Upper lobe of left lung (tissue), 4 donors: Measurements from ENCODE around the gene GNL3L.

Source experiments
- CTCF ChIP-seq, 6 experiments: fragments of 450-650 bp in 4 of 6; fragments of 200-600 bp in 2 of 6; sonication (generic) in 2 of 6; IDR thresholded peaks; one replicate each; pipeline ENCODE4 v1.5.1; 2016 to 2019; ENCODE audit warnings: antibody characterized with exemption in 6 of 6
- POLR2AphosphoS5 ChIP-seq, 2 donors: sonication (generic); formaldehyde crosslinking; IDR thresholded peaks; one replicate each; pipeline ENCODE4 v1.5.1; 2017; ENCODE audit warnings: antibody characterized with exemption in 2 of 2

GRCh38 chrX:54482839-54483593 is 47.0 kb upstream of the GNL3L start:
- no peak for TF ChIP-seq CTCF (IDR thresholded peaks at IDR 0.05)
- no peak for TF ChIP-seq POLR2AphosphoS5 (IDR thresholded peaks at IDR 0.05)
